NCI-H2029 (cell line): ENCODE data around the gene RNF31.

Experiments
- DNase-seq: peaks from one replicate; lab custom pipeline; 2025; lab: John Stamatoyannopoulos, UW

RNF31 gene

DNA sequence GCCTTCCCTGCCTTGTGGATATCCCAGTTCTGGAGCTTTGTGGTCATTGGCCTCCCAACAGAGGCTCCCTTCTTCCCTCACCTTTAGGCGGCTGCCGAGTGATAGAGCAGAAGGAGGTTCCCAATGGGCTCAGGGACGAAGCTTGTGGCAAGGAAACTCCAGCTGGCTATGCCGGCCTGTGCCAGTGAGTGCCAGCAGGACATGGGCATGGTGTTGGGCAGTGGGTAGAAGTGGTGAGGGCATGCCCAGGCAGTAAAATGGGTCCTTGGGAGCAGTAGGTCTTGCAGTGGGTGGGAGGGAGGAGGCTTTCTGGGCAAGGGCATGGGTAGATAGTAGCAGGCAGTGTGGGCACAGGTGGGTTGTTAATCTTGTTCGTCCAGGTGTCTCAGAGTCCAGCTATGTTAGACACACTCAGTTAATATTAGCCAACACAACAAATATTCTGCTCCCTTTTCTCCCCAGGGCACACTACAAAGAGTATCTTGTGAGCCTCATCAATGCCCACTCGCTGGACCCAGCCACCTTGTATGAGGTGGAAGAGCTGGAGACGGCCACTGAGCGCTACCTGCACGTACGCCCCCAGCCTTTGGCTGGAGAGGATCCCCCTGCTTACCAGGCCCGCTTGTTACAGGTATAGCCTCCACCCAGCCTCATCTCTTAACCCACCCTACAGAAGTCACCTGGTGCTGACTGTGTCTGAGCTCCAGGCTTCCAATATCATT, 12.6 kb downstream of the RNF31 start:
- no peak for DNase-seq

DNA sequence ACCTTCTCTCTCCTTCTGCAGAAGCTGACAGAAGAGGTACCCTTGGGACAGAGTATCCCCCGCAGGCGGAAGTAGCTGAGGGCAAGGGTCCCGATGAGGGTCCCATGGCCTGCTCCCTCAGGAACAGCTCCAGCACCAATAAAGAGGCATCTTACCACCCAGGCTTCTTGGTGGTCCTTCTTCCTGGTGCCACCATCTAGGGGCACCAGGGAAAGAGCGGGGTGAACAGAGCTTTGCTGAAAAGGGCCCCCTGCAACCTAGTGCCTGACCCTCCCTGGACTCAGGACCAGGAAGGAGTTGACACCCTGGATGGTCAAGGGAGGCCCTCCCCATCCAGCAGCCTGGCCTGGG, 13.2 kb downstream of the RNF31 start:
- no peak for DNase-seq

DNA sequence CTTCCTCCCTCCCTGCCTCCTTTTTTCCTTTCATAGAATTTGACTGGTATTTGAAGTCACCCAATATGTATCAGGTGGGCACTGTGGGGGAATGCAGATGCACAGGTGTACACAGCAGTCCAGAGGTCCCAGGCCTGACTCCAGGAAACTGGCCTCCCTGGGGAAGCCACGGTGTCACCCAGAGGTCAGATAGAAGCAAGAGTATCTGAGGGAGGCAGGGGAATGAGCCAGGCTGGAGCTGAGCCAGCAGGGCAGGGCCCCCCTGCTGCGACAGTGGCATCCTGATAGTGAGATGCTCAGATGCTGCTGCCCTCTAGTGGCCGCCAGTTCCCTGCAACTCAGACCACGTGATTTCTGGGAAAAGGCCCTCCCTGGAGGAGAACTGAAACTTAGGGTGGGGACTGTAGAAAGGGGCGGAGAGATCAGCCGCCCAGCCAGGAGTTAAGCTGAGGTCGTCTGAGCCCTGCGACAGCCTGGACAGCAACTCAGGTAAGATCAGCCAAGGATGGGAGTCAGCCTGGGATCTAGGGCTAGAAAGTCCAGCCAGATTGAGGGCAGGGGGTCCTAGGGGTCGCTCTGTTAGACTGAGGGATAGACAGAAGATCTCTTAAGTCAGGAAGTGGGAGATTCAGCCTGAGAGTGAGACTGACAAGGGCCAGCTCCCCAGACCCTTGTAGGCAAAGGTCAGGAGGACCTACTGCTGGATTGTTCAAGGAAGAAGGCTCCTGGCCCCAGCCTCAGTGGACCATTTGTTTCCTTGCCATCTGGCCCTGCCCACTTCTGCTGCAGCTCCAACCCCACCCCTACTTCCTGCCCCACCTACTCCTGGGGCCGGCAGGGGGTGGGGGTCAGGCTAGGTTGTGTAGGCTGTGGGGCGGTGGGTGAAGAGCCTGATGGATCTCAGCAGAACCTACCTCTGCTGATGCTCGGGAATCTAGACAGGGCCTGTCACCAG, 13.8 kb downstream of the RNF31 start, which contains the start of gene IRF9:
Gene IRF9 (plus strand): TSS at position 416 of the 955 bp plus-strand sequence. CDS start 880 bp downstream, outside the sequence.
- peak; percentile 95 for DNase-seq

DNA sequence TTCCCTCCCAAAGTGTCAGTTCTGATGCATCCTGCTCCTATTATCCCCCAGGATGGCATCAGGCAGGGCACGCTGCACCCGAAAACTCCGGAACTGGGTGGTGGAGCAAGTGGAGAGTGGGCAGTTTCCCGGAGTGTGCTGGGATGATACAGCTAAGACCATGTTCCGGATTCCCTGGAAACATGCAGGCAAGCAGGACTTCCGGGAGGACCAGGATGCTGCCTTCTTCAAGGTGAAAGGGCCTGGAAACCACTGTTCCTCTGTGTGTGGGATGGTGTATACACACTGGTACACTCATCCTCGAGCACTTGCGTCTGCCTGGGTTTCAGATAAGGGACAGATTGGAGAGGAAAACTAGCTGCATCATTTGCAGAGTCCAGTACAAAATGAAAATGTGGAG, 14.8 kb downstream of the RNF31 start:
- DNase-seq, result no peak

DNA sequence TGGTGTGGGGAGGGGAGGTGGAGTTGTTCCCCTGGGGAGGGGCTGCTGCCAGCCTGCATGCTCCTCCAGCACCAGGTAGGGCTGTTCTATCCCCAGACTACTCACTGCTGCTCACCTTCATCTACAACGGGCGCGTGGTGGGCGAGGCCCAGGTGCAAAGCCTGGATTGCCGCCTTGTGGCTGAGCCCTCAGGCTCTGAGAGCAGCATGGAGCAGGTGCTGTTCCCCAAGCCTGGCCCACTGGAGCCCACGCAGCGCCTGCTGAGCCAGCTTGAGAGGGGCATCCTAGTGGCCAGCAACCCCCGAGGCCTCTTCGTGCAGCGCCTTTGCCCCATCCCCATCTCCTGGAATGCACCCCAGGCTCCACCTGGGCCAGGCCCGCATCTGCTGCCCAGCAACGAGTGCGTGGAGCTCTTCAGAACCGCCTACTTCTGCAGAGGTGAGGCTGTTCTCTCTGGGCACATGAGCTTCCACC, 17.3 kb downstream of the RNF31 start:
- DNase-seq, result no peak

DNA sequence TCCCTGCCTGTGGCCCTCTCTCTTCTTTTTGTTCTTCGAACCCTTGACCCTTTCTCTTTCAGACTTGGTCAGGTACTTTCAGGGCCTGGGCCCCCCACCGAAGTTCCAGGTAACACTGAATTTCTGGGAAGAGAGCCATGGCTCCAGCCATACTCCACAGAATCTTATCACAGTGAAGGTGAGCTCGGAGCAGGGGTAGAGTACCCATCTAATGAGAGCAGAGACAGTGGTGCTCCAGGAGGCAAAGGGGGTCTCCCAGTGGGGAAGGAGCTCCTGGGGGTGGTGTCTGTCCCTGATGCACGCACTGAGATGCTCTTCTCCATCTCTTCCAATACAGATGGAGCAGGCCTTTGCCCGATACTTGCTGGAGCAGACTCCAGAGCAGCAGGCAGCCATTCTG, 18.5 kb downstream of the RNF31 start:
- no peak for DNase-seq

DNA sequence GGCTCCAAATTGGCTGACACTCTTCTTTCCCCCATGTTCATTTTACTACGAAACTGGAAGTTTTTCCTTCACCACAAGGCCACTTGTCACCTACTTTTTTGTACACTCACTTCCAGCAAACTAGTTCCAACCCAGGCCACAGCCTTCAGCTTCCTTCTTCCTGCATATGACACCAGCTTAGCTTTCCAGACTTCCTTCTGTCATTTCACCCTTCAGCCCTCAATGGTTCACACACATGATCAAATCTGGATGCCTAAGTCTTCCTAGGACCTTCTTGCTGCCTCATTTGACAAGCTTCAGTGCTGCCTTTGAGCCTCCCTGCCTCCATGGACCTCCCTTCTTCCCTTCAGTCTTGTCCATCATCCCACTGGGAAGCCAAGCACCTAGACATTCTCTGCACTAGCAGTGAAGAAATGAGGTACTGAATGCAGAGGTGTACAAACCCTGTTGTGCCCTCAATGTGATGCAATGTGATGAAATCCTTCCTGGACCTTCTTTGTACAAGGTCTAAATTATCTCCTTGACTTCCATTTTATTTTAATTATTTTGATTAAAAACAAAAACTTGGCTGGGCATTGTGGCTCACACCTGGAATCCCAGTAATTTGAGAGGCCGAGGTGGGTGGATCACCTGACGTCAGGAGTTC, 20.3 kb downstream of the RNF31 start:
- DNase-seq, result no peak

DNA sequence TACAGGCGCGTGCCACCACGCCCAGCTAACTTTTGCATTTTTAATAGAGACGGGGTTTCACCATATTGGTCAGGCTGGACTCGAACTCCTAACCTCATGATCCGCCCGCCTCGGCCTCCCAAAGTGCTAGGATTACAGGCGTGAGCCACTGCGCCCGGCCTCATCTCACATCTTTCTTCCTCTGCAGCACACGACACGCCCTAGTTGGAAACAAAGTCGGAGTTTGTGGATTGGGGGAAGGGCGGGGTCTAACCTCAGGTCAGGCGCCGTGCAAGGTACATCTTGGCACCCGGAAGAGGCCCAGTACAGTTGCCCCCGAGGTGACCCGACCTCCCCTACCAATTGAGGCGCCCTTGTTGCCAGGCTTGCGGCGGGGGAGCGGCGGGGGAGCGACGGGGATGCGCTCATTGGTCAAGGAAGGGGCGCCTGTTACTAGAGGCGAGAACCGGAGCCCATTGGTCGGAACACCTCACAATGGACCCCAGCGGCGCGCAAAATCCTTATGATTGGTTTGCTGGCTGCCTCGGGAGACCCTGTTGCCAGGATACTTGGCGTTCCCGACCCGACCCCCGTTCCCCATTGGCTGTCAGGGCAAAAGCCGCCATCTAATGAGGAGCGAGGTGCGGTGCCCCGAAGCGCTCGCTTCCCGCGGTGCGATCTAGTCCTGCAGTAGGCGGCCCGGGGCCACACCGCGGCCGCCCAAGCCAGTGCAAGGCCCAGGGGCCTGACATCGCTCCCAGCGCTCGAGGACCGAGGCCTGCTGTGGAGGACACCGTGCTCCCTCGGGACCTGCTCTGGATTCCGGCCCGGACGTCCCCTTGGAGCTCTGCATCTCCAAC, 24.3 kb downstream of the RNF31 start, which contains the start of gene REC8:
Gene REC8 (plus strand): TSS at position 659 of the 839 bp plus-strand sequence. CDS start 473 bp downstream, outside the sequence.
- no peak for DNase-seq

DNA sequence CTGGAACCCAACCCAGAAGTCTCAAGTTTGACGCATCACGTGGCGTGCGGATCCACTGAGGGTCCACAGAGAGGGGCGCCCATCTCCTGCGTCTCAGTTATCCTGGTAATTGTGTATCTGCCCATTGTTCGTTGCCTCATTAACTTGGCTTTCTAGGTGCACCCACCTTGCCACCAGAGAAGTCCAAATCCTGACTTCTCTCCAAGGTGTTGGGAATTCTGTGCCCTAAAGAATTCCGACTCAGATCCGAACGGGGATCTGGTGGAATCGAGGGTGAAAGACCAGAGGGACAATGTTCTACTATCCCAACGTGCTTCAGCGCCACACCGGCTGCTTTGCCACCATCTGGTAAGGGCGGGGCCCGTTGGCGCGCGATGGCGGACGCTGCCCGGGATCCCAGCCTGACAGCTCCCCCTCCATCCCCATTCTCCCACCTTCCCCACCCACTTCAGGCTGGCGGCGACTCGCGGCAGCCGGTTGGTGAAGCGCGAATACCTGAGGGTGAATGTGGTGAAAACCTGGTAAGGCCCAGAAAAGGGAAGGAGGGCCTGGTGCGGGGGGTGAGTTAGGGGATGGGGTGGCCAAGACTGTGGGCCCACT, 25.1 kb downstream of the RNF31 start:
- DNase-seq, result no peak

DNA sequence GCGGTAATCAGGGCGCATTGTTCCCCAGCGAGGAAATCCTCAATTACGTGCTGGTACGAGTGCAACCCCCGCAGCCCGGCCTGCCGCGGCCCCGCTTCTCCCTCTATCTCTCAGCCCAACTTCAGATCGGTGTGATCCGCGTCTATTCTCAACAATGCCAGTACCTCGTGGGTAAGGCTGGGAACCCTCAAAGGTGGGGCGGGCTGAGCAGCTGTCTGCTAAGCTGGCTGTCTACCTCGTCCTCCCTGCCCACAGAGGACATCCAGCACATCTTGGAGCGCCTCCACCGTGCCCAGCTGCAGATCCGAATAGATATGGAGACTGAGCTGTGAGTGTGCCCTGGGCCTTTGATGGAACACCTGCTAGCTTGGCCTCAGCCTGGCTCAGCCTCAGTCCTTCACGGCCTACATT, 25.6 kb downstream of the RNF31 start:
- DNase-seq, result no peak

DNA sequence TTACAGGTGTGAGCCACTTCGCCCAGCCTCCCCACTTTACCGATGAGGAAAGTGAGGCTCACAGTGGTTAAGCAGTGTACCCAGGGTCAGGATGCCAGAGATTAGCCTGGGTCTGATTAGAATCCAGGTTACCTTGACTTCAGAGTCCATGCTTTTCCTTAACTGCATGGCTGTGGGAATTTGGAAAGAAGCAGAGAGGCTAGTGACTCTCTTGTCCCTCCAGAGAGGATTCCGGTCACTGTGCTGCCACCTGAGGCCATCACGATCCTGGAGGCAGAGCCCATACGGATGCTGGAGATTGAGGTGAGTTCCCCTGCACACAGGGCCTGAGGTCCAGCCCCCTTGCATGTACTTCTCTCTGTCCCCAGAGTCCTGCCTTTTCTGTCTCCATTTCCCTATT, 29.3 kb downstream of the RNF31 start:
- no peak for DNase-seq

DNA sequence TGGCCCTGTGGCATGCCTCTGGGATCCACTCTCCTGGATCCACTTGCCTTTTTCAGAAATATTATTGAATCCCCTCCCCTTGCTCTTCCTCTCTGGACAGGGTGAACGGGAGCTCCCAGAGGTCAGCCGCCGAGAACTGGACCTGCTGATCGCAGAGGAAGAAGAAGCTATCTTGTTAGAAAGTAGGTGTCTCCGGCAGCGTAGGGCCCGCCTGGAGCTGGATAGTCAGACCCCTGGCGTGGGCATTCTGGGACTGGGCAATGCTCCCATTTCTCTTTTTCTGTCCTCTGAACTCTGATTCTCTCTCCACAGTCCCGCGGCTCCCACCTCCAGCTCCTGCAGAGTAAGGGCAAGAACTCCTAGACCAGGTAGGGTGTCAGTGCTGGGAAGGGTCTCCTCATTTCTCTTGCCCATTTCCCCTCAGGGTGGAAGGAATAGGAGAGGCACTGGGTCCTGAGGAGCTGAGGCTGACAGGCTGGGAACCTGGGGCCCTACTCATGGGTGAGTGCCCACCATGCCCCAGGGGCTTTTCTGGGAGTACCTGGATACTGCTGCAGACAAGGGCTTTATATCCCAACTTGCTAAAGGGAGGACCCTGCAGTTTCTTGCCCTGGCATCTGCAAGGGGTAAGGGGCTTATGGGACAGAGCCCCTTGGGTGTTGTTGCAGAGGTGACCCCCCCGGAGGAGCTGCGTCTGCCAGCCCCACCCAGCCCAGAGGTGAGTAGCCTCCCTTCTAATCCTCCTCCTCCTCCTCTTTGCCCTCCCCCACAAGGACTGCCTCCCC, 29.9 kb downstream of the RNF31 start:
- DNase-seq, result no peak

DNA sequence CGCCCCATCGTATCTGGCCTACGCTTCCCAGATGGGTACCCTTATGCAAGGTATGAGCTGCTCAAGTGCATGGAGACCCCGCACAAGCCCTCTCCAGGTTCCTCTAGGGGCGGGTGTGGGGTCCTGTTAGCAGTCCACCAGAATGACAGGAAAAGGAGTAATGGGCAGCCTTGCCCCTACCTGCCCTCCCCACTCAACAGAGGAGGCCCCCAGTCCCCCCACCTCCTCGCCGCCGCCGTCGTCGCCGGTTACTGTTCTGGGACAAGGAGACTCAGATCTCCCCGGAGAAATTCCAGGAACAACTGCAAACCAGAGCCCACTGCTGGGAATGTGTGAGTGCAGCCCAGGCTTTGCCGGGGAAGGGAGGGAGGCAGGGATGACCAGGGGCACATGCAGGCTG, 30.6 kb downstream of the RNF31 start:
- no peak for DNase-seq

DNA sequence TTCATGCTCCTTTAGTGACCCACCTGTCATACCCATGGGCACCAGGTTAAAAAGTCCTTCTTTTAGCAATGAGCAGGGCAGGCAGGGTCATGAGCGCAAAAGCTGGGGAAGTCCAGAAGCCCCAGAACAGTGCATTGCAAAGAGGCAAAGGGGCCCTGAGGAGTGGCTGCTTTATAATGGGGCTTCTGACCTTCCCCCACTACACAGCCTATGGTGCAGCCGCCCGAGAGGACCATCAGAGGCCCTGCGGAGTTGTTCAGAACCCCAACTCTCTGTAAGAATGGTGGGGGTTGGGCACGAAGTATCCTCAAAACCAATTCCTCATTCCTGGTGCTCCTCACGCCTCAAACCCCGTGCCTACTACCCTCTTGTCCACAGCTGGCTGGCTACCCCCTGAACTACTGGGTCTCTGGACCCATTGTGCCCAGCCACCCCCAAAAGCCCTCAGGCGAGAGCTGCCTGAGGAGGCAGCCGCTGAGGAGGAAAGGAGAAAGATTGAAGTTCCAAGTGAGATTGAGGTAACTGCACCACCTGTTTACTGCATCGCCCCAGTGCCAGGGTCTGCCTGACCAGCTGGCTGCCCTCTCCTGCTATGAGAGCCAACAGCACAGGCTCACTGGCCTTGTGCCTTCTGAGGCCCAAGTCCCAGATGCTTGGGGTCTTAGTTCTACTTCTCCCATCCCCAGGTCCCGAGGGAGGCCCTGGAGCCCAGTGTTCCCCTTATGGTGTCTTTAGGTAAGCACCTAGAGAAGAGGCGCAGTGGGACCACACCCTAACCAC, 31.3 kb downstream of the RNF31 start:
- no peak for DNase-seq

DNA sequence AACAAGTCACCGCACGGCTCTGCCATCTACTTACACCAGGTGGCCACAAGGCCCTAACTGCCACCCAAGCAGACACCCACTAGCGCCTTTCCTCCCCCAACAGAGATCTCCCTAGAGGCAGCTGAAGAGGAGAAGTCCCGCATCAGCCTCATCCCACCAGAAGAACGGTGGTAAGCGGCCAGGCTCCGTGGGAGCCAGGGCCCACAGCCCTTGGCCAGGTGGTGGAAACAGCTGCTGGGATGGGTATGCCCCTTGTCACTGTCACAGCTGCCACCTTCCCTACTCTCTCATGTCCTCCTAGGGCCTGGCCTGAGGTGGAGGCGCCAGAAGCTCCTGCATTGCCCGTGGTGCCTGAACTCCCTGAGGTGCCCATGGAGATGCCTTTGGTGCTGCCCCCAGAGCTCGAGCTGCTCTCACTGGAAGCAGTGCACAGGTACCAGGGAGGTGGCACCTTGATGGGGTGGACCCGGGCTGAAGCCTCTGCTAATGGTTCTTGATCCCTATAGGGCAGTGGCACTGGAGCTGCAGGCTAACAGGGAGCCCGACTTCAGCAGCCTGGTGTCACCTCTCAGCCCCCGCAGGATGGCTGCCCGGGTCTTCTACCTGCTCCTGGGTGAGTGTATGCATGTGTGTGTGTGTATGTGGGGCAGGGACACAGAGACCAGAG, 32.1 kb downstream of the RNF31 start:
- no peak for DNase-seq

DNA sequence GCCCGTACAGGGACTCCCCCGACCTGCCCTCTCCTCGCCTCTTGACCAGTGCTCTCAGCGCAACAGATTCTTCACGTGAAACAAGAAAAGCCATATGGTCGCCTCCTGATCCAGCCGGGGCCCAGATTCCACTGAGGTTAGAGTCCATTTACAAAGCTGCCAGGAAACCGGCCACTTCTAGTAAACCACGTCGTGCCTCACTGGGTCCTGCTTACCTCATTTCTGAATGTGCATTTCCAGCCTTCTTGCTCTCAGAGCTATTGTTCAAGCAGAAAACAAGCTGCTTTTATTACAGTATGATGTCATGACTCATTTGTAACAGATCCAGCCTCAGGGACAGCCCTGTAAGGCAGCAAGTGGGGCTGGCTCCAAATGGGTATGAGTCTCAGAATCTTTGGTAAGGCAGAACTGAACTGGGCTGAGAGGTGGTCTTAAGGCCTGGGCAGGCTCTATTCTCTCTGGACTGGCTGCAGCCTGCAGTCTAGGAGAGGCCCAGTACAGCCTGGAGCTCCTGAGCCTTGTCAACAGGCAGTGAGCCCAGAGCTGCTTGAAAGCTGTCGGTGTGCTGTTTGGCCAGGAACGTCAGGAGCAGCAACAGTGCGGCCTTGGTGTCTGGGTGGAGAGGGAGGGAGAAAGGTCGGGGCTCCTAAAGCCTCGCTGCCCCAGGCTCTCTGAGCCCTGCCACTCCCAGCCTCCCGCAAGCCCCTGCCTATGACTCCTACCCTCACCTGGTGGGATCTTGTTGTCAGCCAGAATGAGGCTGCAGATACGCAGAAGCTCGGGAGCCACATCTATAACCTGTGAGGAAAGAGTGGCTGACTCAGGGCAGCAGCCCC, 32.9 kb downstream of the RNF31 start:
- peak; percentile 89 for DNase-seq

DNA sequence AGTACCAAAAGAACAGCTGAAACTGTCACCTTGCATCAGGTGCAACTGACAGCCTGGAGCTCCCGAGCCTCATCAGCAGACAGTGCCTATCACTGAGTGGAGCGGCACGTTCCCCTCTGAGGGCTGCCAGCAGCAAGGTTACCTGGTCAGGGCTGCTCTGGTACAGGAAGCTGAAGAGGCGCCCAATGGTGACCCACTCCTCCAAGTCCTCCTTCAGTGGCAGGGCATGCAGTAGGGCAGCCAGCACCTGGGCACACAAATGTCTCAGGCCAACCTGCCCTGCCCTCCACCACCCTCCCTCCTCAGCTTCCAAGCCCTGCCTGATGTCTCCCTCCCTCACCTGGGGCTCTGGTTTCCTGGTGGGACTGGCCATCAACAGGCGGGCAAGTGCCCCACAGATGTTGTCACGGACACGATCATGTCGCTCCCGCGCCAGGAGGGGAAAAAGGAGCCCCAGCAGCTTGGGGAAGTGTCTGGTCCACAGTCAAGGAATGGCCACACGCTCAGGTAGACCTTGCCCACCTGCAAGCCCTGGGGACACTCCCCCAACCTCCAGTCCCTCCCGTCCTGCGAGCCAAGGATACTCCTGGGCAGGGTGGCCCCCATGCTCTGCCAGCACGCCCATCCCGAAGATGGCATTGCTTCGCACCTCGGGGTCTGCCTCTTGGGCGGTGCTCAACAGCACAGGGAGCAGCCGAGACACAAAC, 34.2 kb downstream of the RNF31 start:
- no peak for DNase-seq
